Measurements from ENCODE around the gene ASB2.

GRCh38 chr14:93943052-93943451 lies 33.3 kb downstream of the ASB2 start:
- TF ChIP-seq CTCF (conservative IDR thresholded peaks at IDR 0.05; ENCODE audit: low read depth, low read length), result no peak
- no peak for TF ChIP-seq EZH2 (IDR thresholded peaks at IDR 0.05; ENCODE audit: borderline replicate concordance, low read depth, low read length, poor library complexity, severe bottlenecking)

Measured in A673 (cell line).